Activated T-cell treated with anti-CD3 and anti-CD28 coated beads, Interleukin-2, amount 50 U/mL, for 4 hours (primary cell): ENCODE results near the gene CEP76. TPM values are rescaled to one million over a fixed set of nuclear protein-coding genes. Genes with fewer than 3 reads are reported as not detected.
A peak's percentile ranks its signal among the peaks of the same experiment; 100 is the strongest.

Experiments used
- ATAC-seq, 2 donors: fragments of 200-7000 bp; cut with Tn5 transposase; one replicate each; pipeline ENCODE4 v1.10.0; 2021
- DNase-seq: peaks from one replicate; pipeline ENCODE4 v3.0.0-alpha.2; 2020
- H3K27me3 Mint-ChIP-seq: one replicate; pipeline ENCODE4 v1.8.0; 2021; ENCODE audit warnings: low read depth, mixed read lengths
- H3K36me3 Mint-ChIP-seq: one replicate; pipeline ENCODE4 v1.8.0; 2022; ENCODE audit warnings: mixed read lengths; ENCODE audit not compliant: insufficient read depth
- H3K4me1 Mint-ChIP-seq: one replicate; pipeline ENCODE4 v1.8.0; 2021; ENCODE audit warnings: low read depth, mixed read lengths
- H3K4me3 Mint-ChIP-seq: one replicate; pipeline ENCODE4 v1.8.0; 2021; ENCODE audit warnings: mild to moderate bottlenecking, moderate library complexity, mixed read lengths
- H3K9me3 Mint-ChIP-seq: one replicate; pipeline ENCODE4 v1.8.0; 2021; ENCODE audit warnings: mixed read lengths
- total RNA-seq, 3 donors: library from RNA; stranded (reverse); gene quantifications; one replicate each; pipeline ENCODE4 v1.2.1, GENCODE V29; 2021

The CEP76 gene
- total RNA-seq, 3 donors from 2014 or later: 11.1 to 12.3 (median 11.5) TPM

GRCh38 chr18:12679183-12679786 is 23.2 kb downstream of the CEP76 start:
- Mint-ChIP-seq H3K4me3 (peak overlapping the region; percentile 46), H3K9me3 (no peaks in the 10 kb centered on the region), H3K4me1 (peaks cover 9% of the 10 kb centered on the region), H3K27me3 (no peaks in the 10 kb centered on the region), H3K36me3 (peaks cover 21% of the 10 kb centered on the region)
- DNase-seq: no peak
- ATAC-seq: no peak

GRCh38 chr18:12668041-12668440 is 34.5 kb downstream of the CEP76 start:
- no peaks in the 10 kb centered on the region for H3K36me3 Mint-ChIP-seq
- no peaks in the 10 kb centered on the region for H3K9me3 Mint-ChIP-seq
- no peak overlapping the region for H3K4me3 Mint-ChIP-seq
- no peaks in the 10 kb centered on the region for H3K4me1 Mint-ChIP-seq
- H3K27me3 Mint-ChIP-seq: no peaks in the 10 kb centered on the region
- no peak for ATAC-seq
- DNase-seq: no peak

GRCh38 chr18:12659904-12660605 is 42.5 kb downstream of the CEP76 start:
- Mint-ChIP-seq H3K4me1 (peaks cover 10% of the 10 kb centered on the region), H3K4me3 (no peak overlapping the region), H3K9me3 (no peaks in the 10 kb centered on the region), H3K27me3 (peaks cover 13% of the 10 kb centered on the region), H3K36me3 (no peaks in the 10 kb centered on the region)
- ATAC-seq (no peak), DNase-seq (peak; percentile 14)

- H3K36me3 Mint-ChIP-seq: no peaks in the 10 kb centered on the region
- peak overlapping the region; percentile 79 for H3K4me3 Mint-ChIP-seq
- peaks cover 18% of the 10 kb centered on the region for H3K27me3 Mint-ChIP-seq
- H3K9me3 Mint-ChIP-seq: no peaks in the 10 kb centered on the region
- H3K4me1 Mint-ChIP-seq: peaks cover 10% of the 10 kb centered on the region
- ATAC-seq (peak in 1 of 2 donors; percentile 38), DNase-seq (peak; percentile 12)
Observed at GRCh38 chr18:12658426-12659138, 43.9 kb downstream of the CEP76 start.

- H3K36me3 Mint-ChIP-seq: no peaks in the 10 kb centered on the region
- H3K27me3 Mint-ChIP-seq: peaks cover 24% of the 10 kb centered on the region
- H3K4me3 Mint-ChIP-seq: peak within 1 kb of the TSS; percentile 79
- ATAC-seq (peak; percentile 74 to 75), DNase-seq (peak; percentile 18)
- peaks cover 11% of the 10 kb centered on the region for H3K4me1 Mint-ChIP-seq
- H3K9me3 Mint-ChIP-seq: no peaks in the 10 kb centered on the region
Observed at GRCh38 chr18:12657684-12658425, 44.7 kb downstream of the CEP76 start, which contains the start of gene SPIRE1. Gene SPIRE1, minus strand, starts transcription at chr18:12658107. Its CDS starts 241 bp downstream, at chr18:12657866.

- H3K27me3 Mint-ChIP-seq: peaks cover 24% of the 10 kb centered on the region
- no peaks in the 10 kb centered on the region for H3K9me3 Mint-ChIP-seq
- no peaks in the 10 kb centered on the region for H3K36me3 Mint-ChIP-seq
- peak overlapping the region; percentile 76 for H3K4me3 Mint-ChIP-seq
- DNase-seq (peak; percentile 16), ATAC-seq (peak; percentile 71 to 77)
- peaks cover 12% of the 10 kb centered on the region for H3K4me1 Mint-ChIP-seq
Observed at GRCh38 chr18:12656938-12657683, 45.4 kb downstream of the CEP76 start.

GRCh38 chr18:12656605-12656937 is 46.0 kb downstream of the CEP76 start:
- H3K4me3 Mint-ChIP-seq: peak overlapping the region; percentile 76
- no peaks in the 10 kb centered on the region for H3K36me3 Mint-ChIP-seq
- H3K4me1 Mint-ChIP-seq: peaks cover 12% of the 10 kb centered on the region
- no peaks in the 10 kb centered on the region for H3K9me3 Mint-ChIP-seq
- ATAC-seq (no peak), DNase-seq (no peak)
- peaks cover 25% of the 10 kb centered on the region for H3K27me3 Mint-ChIP-seq

- Mint-ChIP-seq H3K36me3 (no peaks in the 10 kb centered on the region), H3K4me3 (peak overlapping the region; percentile 60), H3K9me3 (no peaks in the 10 kb centered on the region), H3K27me3 (peaks cover 28% of the 10 kb centered on the region), H3K4me1 (peaks cover 12% of the 10 kb centered on the region)
- ATAC-seq: no peak
- no peak for DNase-seq
Observed at GRCh38 chr18:12654971-12655370, 47.6 kb downstream of the CEP76 start.

GRCh38 chr18:12652861-12653401 is 49.6 kb downstream of the CEP76 start:
- H3K4me3 Mint-ChIP-seq: no peak overlapping the region

GRCh38 chr18:12651651-12652050 is 50.9 kb downstream of the CEP76 start:
- peaks cover 33% of the 10 kb centered on the region for H3K27me3 Mint-ChIP-seq
- no peak for DNase-seq
- no peaks in the 10 kb centered on the region for H3K9me3 Mint-ChIP-seq
- H3K4me3 Mint-ChIP-seq: no peak overlapping the region
- ATAC-seq: no peak
- peaks cover 6% of the 10 kb centered on the region for H3K4me1 Mint-ChIP-seq
- no peaks in the 10 kb centered on the region for H3K36me3 Mint-ChIP-seq

More at GRCh38 chr18:12652861-12653401, 49.6 kb downstream of the CEP76 start:
- Mint-ChIP-seq H3K27me3 (peaks cover 34% of the 10 kb centered on the region), H3K36me3 (no peaks in the 10 kb centered on the region), H3K4me1 (peaks cover 8% of the 10 kb centered on the region), H3K9me3 (no peaks in the 10 kb centered on the region)
- peak in 1 of 2 donors; percentile 11 for ATAC-seq
- no peak for DNase-seq

GRCh38 chr18:12647773-12648172 is 54.8 kb downstream of the CEP76 start:
- ATAC-seq: no peak
- Mint-ChIP-seq H3K4me1 (no peaks in the 10 kb centered on the region), H3K9me3 (no peaks in the 10 kb centered on the region), H3K36me3 (no peaks in the 10 kb centered on the region), H3K4me3 (no peak overlapping the region), H3K27me3 (peaks cover 20% of the 10 kb centered on the region)
- DNase-seq: no peak

GRCh38 chr18:12645751-12646203 is 56.7 kb downstream of the CEP76 start:
- DNase-seq (no peak), ATAC-seq (no peak)
- no peaks in the 10 kb centered on the region for H3K9me3 Mint-ChIP-seq
- no peak overlapping the region for H3K4me3 Mint-ChIP-seq
- H3K4me1 Mint-ChIP-seq: no peaks in the 10 kb centered on the region
- peaks cover 24% of the 10 kb centered on the region for H3K27me3 Mint-ChIP-seq
- no peaks in the 10 kb centered on the region for H3K36me3 Mint-ChIP-seq

- ATAC-seq (no peak), DNase-seq (no peak)
- Mint-ChIP-seq H3K27me3 (peaks cover 27% of the 10 kb centered on the region), H3K4me3 (no peak overlapping the region), H3K4me1 (no peaks in the 10 kb centered on the region), H3K9me3 (no peaks in the 10 kb centered on the region), H3K36me3 (no peaks in the 10 kb centered on the region)
Observed at GRCh38 chr18:12645254-12645653, 57.3 kb downstream of the CEP76 start.
